H9 (cell line): Measurements from ENCODE around the gene KIF5C. TPM values are rescaled to one million over a fixed set of nuclear protein-coding genes. Genes with fewer than 3 reads are reported as not detected.

Experiments used
- DNase-seq: peaks from one replicate; pipeline ENCODE4 v3.0.0-alpha.2; 2017
- H2AFZ ChIP-seq: one replicate; pipeline ENCODE4 v1.6.1; 2013; ENCODE audit warnings: mild to moderate bottlenecking, low read length, control low read depth, moderate library complexity
- H2AK5ac ChIP-seq: 2 replicates; pipeline ENCODE4 v1.6.1; 2013; ENCODE audit warnings: low read length, control low read depth, mixed read lengths; ENCODE audit not compliant: insufficient read length
- H2BK120ac ChIP-seq: one replicate; pipeline ENCODE4 v1.6.1; 2013; ENCODE audit warnings: low read depth, mild to moderate bottlenecking, low read length, control low read depth, inconsistent platforms; ENCODE audit not compliant: poor library complexity, severe bottlenecking
- H2BK12ac ChIP-seq: 2 replicates; pipeline ENCODE4 v1.6.1; 2013; ENCODE audit warnings: low read length, control low read depth, mixed read lengths, low read depth; ENCODE audit not compliant: insufficient read length
- H2BK15ac ChIP-seq: 2 replicates; pipeline ENCODE4 v1.6.1; 2013; ENCODE audit warnings: low read depth, low read length, control low read depth
- H2BK20ac ChIP-seq: one replicate; pipeline ENCODE4 v1.6.1; 2013; ENCODE audit warnings: low read depth, mild to moderate bottlenecking, low read length, control low read depth, inconsistent platforms; ENCODE audit not compliant: poor library complexity, severe bottlenecking
- H2BK5ac ChIP-seq: 2 replicates; pipeline ENCODE4 v1.6.1; 2013; ENCODE audit warnings: low read length, control low read depth, mixed read lengths; ENCODE audit not compliant: insufficient read length
- H3K14ac ChIP-seq: 2 replicates; pipeline ENCODE4 v1.6.1; 2013; ENCODE audit warnings: low read length, control low read depth; ENCODE audit not compliant: insufficient read depth
- H3K18ac ChIP-seq: 2 replicates; pipeline ENCODE4 v1.6.1; 2013; ENCODE audit warnings: low read depth, mild to moderate bottlenecking, mixed read lengths, low read length, control low read depth; ENCODE audit not compliant: insufficient read length
- H3K23ac ChIP-seq: 2 replicates; pipeline ENCODE4 v1.6.1; 2013; ENCODE audit warnings: low read length, control low read depth, mixed read lengths, low read depth; ENCODE audit not compliant: insufficient read length
- H3K23me2 ChIP-seq: 2 replicates; pipeline ENCODE4 v1.6.1; 2013; ENCODE audit warnings: low read depth, mild to moderate bottlenecking, mixed read lengths, low read length, control low read depth; ENCODE audit not compliant: insufficient read length, poor library complexity, severe bottlenecking
- H3K27ac ChIP-seq: 2 replicates; pipeline ENCODE4 v1.5.1; 2013; ENCODE audit warnings: low read length, control low read depth, mixed read lengths, low read depth; ENCODE audit not compliant: insufficient read length
- H3K27me3 ChIP-seq: 2 replicates; pipeline ENCODE4 v1.6.1; 2013; ENCODE audit warnings: low read length, control low read depth, inconsistent platforms; ENCODE audit not compliant: insufficient read depth
- H3K4ac ChIP-seq: 2 replicates; pipeline ENCODE4 v1.6.1; 2013; ENCODE audit warnings: low read depth, mild to moderate bottlenecking, control low read depth, inconsistent platforms, low read length, moderate library complexity
- H3K4me1 ChIP-seq: 2 replicates; pipeline ENCODE4 v1.6.1; 2013; ENCODE audit warnings: low read length, control low read depth, inconsistent platforms; ENCODE audit not compliant: insufficient read depth
- H3K4me2 ChIP-seq: 2 replicates; pipeline ENCODE4 v1.6.1; 2013; ENCODE audit warnings: low read length, control low read depth, mixed read lengths; ENCODE audit not compliant: insufficient read length, insufficient read depth
- H3K56ac ChIP-seq: 2 replicates; pipeline ENCODE4 v1.6.1; 2013; ENCODE audit warnings: low read depth, mild to moderate bottlenecking, mixed read lengths, low read length, control low read depth; ENCODE audit not compliant: insufficient read length
- H3K79me1 ChIP-seq: 2 replicates; pipeline ENCODE4 v1.6.1; 2013; ENCODE audit warnings: low read depth, mild to moderate bottlenecking, moderate library complexity, low read length, control low read depth, inconsistent platforms; ENCODE audit not compliant: insufficient read depth, poor library complexity, severe bottlenecking
- H3K79me2 ChIP-seq: 2 replicates; pipeline ENCODE4 v1.6.1; 2013; ENCODE audit warnings: low read length, control low read depth, inconsistent platforms; ENCODE audit not compliant: insufficient read depth
- H3K9ac ChIP-seq: 2 replicates; pipeline ENCODE4 v1.6.1; 2013; ENCODE audit warnings: low read length, control low read depth, mixed read lengths; ENCODE audit not compliant: insufficient read length; ENCODE audit errors: extremely low read depth
- H3K9me3 ChIP-seq: one replicate; pipeline ENCODE4 v1.6.1; 2013; ENCODE audit warnings: low read depth, low read length, inconsistent platforms; ENCODE audit not compliant: control insufficient read depth
- H3T11ph ChIP-seq: one replicate; pipeline ENCODE4 v1.6.1; 2013; ENCODE audit warnings: mild to moderate bottlenecking, low read length, control low read depth, inconsistent platforms
- H4K20me1 ChIP-seq: one replicate; pipeline ENCODE4 v1.6.1; 2013; ENCODE audit not compliant: control insufficient read depth, insufficient read length, insufficient read depth
- H4K5ac ChIP-seq: 2 replicates; pipeline ENCODE4 v1.6.1; 2013; ENCODE audit warnings: low read depth, mild to moderate bottlenecking, mixed read lengths, low read length, control low read depth; ENCODE audit not compliant: insufficient read length
- H4K8ac ChIP-seq: replicated peaks from 2 replicates; pipeline ENCODE4 v1.6.1; 2013; ENCODE audit warnings: low read length, control low read depth, mixed read lengths, low read depth; ENCODE audit not compliant: insufficient read length
- H4K91ac ChIP-seq: 2 replicates; pipeline ENCODE4 v1.6.1; 2013; ENCODE audit warnings: low read depth, mild to moderate bottlenecking, moderate library complexity, mixed read lengths, low read length, control low read depth; ENCODE audit not compliant: insufficient read length
- H3K27ac Mint-ChIP-seq, 3 experiments: 2 replicates in 2 of 3; 3 replicates in 1 of 3; pipeline ENCODE4 v1.8.0; 2020 to 2021; ENCODE audit warnings: mixed read lengths in 3 of 3, mild to moderate bottlenecking in 1 of 3, moderate library complexity in 1 of 3
- H3K27me3 Mint-ChIP-seq: 2 replicates; pipeline ENCODE4 v1.8.0; 2021; ENCODE audit warnings: low read depth, mild to moderate bottlenecking, moderate library complexity, mixed read lengths
- H3K36me3 Mint-ChIP-seq, 3 experiments: 2 replicates in 2 of 3; 3 replicates in 1 of 3; pipeline ENCODE4 v1.8.0; 2020 to 2021; ENCODE audit warnings: low read depth in 3 of 3, mixed read lengths in 3 of 3; ENCODE audit not compliant: insufficient read depth in 1 of 3
- H3K4me1 Mint-ChIP-seq, 2 experiments: 2 replicates each; pipeline ENCODE4 v1.8.0; 2020; ENCODE audit warnings: mixed read lengths in 2 of 2
- H3K4me3 Mint-ChIP-seq, 2 experiments: 2 replicates in 1 of 2; 3 replicates in 1 of 2; pipeline ENCODE4 v1.8.0; 2020 to 2021; ENCODE audit warnings: mild to moderate bottlenecking in 2 of 2, mixed read lengths in 2 of 2, moderate library complexity in 1 of 2
- H3K9me3 Mint-ChIP-seq, 2 experiments: 2 replicates in 1 of 2; 3 replicates in 1 of 2; pipeline ENCODE4 v1.8.0; 2020; ENCODE audit warnings: mild to moderate bottlenecking in 2 of 2, mixed read lengths in 2 of 2, moderate library complexity in 1 of 2
- CTCF ChIP-seq: fragments of 200-600 bp; sonication (generic); conservative IDR thresholded peaks from 3 replicates; pipeline ENCODE4 v1.8.0; 2021; ENCODE audit warnings: antibody characterized with exemption, mild to moderate bottlenecking
- total RNA-seq: library from RNA; stranded (reverse); gene quantifications from 2 replicates; pipeline ENCODE4 v1.2.1, GENCODE V29; 2021

KIF5C gene
- total RNA-seq, 1 experiment from 2014 or later = 52.9 TPM

GRCh38 chr2:148913061-148913460 is 38.0 kb downstream of the KIF5C start:
- no peaks in the 10 kb centered on the region for H3K27me3 Mint-ChIP-seq

More at GRCh38 chr2:148913061-148913460, 38.0 kb downstream of the KIF5C start:
- H2BK120ac ChIP-seq = no peak overlapping the region
- H3K79me1 ChIP-seq = no peaks in the 10 kb centered on the region
- H2AFZ ChIP-seq = no peak overlapping the region
- no peak overlapping the region for H4K91ac ChIP-seq
- H3K9me3 ChIP-seq = no peaks in the 10 kb centered on the region
- no peak overlapping the region for H3K9ac ChIP-seq
- Mint-ChIP-seq H3K36me3 (peaks cover 3 to 11% (median 5%) of the 10 kb centered on the region in 3 experiments; a peak in 6 of 7 replicates), H3K27ac (no peak overlapping the region), H3K4me3 (no peak overlapping the region), H3K4me1 (peaks cover 10 to 17% of the 10 kb centered on the region in 2 experiments), H3K9me3 (peaks cover 0 to 7% of the 10 kb centered on the region in 2 experiments; a peak in 1 of 5 replicates)
- TF ChIP-seq CTCF = no peak
- no peak overlapping the region for H3K4ac ChIP-seq
- H3K79me2 ChIP-seq = peaks cover 2% of the 10 kb centered on the region; the same call in 1 of the 2 replicates
- no peak for DNase-seq
- no peak overlapping the region for H3K14ac ChIP-seq
- no peak overlapping the region for H4K8ac ChIP-seq
- no peak overlapping the region for H3K4me2 ChIP-seq
- no peaks in the 10 kb centered on the region for H4K20me1 ChIP-seq
- no peak overlapping the region for H3K56ac ChIP-seq
- no peak overlapping the region for H2BK20ac ChIP-seq
- H3T11ph ChIP-seq = no peak overlapping the region
- H2BK5ac ChIP-seq = no peak overlapping the region
- H3K27me3 ChIP-seq = no peaks in the 10 kb centered on the region
- H3K18ac ChIP-seq = no peak overlapping the region
- H3K4me1 ChIP-seq = no peaks in the 10 kb centered on the region
- no peak overlapping the region for H3K27ac ChIP-seq
- H2BK15ac ChIP-seq = no peak overlapping the region
- no peak overlapping the region for H2BK12ac ChIP-seq
- H3K23ac ChIP-seq = no peak overlapping the region
- no peaks in the 10 kb centered on the region for H3K23me2 ChIP-seq
- no peak overlapping the region for H2AK5ac ChIP-seq
- no peak overlapping the region for H4K5ac ChIP-seq
